Neural cell (in vitro differentiated cells): ENCODE data around the gene KIF5B. TPM values are rescaled to one million over a fixed set of nuclear protein-coding genes. Genes with fewer than 3 reads are reported as not detected.

Source experiments
- H2AFZ ChIP-seq: fragments of 200-600, 300-800 bp; sonication (generic), shearing (Covaris generic); 2 replicates; pipeline ENCODE4 v1.6.0; 2014; ENCODE audit warnings: low read depth, mild to moderate bottlenecking, antibody characterized with exemption, low read length, moderate library complexity
- H3F3A ChIP-seq: fragments of 200-600 bp; shearing (Covaris generic); 2 replicates; pipeline ENCODE4 v1.6.1; 2016; ENCODE audit warnings: mild to moderate bottlenecking, moderate library complexity, mixed read lengths, antibody characterized with exemption, low read length; ENCODE audit not compliant: insufficient read depth, poor library complexity, severe bottlenecking
- H3K27ac ChIP-seq: fragments of 200-600, 300-800 bp; sonication (generic), shearing (Covaris generic); 2 replicates; pipeline ENCODE4 v1.5.1; 2014; ENCODE audit warnings: mild to moderate bottlenecking, low read length, moderate library complexity
- H3K27me3 ChIP-seq: fragments of 300-800, 200-600 bp; sonication (generic), shearing (Covaris generic); 2 replicates; pipeline ENCODE4 v1.6.0; 2014; ENCODE audit warnings: mild to moderate bottlenecking, low read depth, low read length, moderate library complexity; ENCODE audit not compliant: insufficient read depth
- H3K36me3 ChIP-seq: fragments of 300-800, 200-600 bp; sonication (generic), shearing (Covaris generic); 2 replicates; pipeline ENCODE4 v1.5.1; 2014; ENCODE audit warnings: mild to moderate bottlenecking, antibody characterized with exemption, low read length, moderate library complexity; ENCODE audit not compliant: insufficient read depth
- H3K4me2 ChIP-seq: fragments of 300-800, 200-600 bp; sonication (generic), shearing (Covaris generic); 2 replicates; pipeline ENCODE4 v1.6.0; 2014; ENCODE audit warnings: mild to moderate bottlenecking, low read length
- H3K4me3 ChIP-seq: fragments of 300-800, 200-600 bp; sonication (generic), shearing (Covaris generic); 2 replicates; pipeline ENCODE4 v1.5.1; 2014; ENCODE audit warnings: mild to moderate bottlenecking, low read length, moderate library complexity
- H3K79me2 ChIP-seq: fragments of 200-600 bp; shearing (Covaris generic); replicated peaks from 2 replicates; pipeline ENCODE4 v1.6.0; 2014; ENCODE audit warnings: mild to moderate bottlenecking, low read length, moderate library complexity; ENCODE audit not compliant: insufficient read depth
- H3K9ac ChIP-seq: fragments of 300-800, 200-600 bp; sonication (generic), shearing (Covaris generic); 2 replicates; pipeline ENCODE4 v1.6.1; 2016; ENCODE audit warnings: mild to moderate bottlenecking, low read length, mixed read lengths
- H3K9me2 ChIP-seq: fragments of 200-600 bp; shearing (Covaris generic); 2 replicates; pipeline ENCODE4 v1.6.1; 2016; ENCODE audit warnings: mild to moderate bottlenecking, low read length, mixed read lengths; ENCODE audit not compliant: insufficient read depth
- H3K9me3 ChIP-seq: fragments of 200-600, 300-800 bp; sonication (generic), shearing (Covaris generic); 2 replicates; pipeline ENCODE4 v1.6.1; 2016; ENCODE audit warnings: mild to moderate bottlenecking, mixed run types, low read length, moderate library complexity, mixed read lengths
- H4K20me1 ChIP-seq: fragments of 200-600 bp; shearing (Covaris generic); 2 replicates; pipeline ENCODE4 v1.6.1; 2016; ENCODE audit warnings: mild to moderate bottlenecking, mixed run types; ENCODE audit not compliant: insufficient read depth
- EP300 ChIP-seq: fragments of 450-650 bp; conservative IDR thresholded peaks from 2 replicates; pipeline ENCODE4 v1.6.1; 2014; ENCODE audit warnings: antibody characterized with exemption, mild to moderate bottlenecking, moderate library complexity; ENCODE audit not compliant: poor library complexity, severe bottlenecking
- EZH2 ChIP-seq: fragments of 200-600, 300-800 bp; shearing (Covaris generic), sonication (generic); IDR thresholded peaks from 2 replicates; pipeline ENCODE4 v1.6.1; 2014; ENCODE audit warnings: antibody characterized with exemption, low read length, borderline replicate concordance, mild to moderate bottlenecking; ENCODE audit not compliant: insufficient read depth, poor library complexity, severe bottlenecking
- MXI1 ChIP-seq: fragments of 450-650 bp; conservative IDR thresholded peaks from 2 replicates; pipeline ENCODE4 v1.6.1; 2014; ENCODE audit warnings: antibody characterized with exemption, mild to moderate bottlenecking; ENCODE audit not compliant: poor library complexity, severe bottlenecking
- POLR2AphosphoS5 ChIP-seq: IDR thresholded peaks from 2 replicates; pipeline ENCODE4 v1.6.1; 2012
- RAD21 ChIP-seq: fragments of 450-650 bp; conservative IDR thresholded peaks from 2 replicates; pipeline ENCODE4 v1.6.1; 2014; ENCODE audit warnings: antibody characterized with exemption, mild to moderate bottlenecking, moderate library complexity
- SMC3 ChIP-seq: fragments of 450-650 bp; conservative IDR thresholded peaks from 2 replicates; pipeline ENCODE4 v1.6.1; 2014; ENCODE audit warnings: antibody characterized with exemption, mild to moderate bottlenecking, moderate library complexity; ENCODE audit not compliant: poor library complexity
- TAF1 ChIP-seq: IDR thresholded peaks from 2 replicates; pipeline ENCODE4 v1.6.1; 2012; ENCODE audit warnings: low read depth
- polyA plus RNA-seq: library from polyadenylated mRNA; depleted of rRNA; stranded (reverse); fragments of >200 nt; gene quantifications from 2 replicates; pipeline ENCODE4 v1.2.3, GENCODE V29; 2014
- TF ChIP-seq, protein P1 (sequence below): IDR thresholded peaks from 2 replicates; pipeline ENCODE4 v1.6.1; 2012; ENCODE audit warnings: borderline replicate concordance
- TF ChIP-seq, protein P2 (sequence below): fragments of 450-650 bp; IDR thresholded peaks from 2 replicates; pipeline ENCODE4 v1.5.1; 2014; ENCODE audit warnings: antibody characterized with exemption, mild to moderate bottlenecking, moderate library complexity; ENCODE audit not compliant: poor library complexity, severe bottlenecking

Gene KIF5B
- polyA plus RNA-seq, 1 donor from 2014 or later = 96.3 TPM

DNA sequence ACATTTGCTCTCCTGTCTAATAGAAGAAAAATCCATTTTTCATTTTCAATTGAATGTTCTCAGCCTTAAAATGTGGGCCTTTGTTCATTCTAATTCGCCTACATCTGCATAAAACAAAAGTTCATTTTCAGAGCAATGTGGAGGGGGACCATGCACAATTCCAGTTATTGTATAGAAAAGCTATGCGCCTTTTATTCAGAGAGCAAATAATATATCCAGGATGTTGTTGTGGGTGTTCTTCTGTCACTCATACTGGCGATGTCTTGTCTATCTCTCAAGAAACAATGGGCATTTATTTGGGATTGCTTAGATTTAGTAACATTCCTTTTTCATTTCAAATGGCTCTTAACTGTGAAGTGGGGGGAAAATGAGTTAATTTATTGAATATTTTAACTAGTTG lies 56.4 kb downstream of the KIF5B start:
- TF ChIP-seq EZH2 = no peak
- TF ChIP-seq, protein P1, sequence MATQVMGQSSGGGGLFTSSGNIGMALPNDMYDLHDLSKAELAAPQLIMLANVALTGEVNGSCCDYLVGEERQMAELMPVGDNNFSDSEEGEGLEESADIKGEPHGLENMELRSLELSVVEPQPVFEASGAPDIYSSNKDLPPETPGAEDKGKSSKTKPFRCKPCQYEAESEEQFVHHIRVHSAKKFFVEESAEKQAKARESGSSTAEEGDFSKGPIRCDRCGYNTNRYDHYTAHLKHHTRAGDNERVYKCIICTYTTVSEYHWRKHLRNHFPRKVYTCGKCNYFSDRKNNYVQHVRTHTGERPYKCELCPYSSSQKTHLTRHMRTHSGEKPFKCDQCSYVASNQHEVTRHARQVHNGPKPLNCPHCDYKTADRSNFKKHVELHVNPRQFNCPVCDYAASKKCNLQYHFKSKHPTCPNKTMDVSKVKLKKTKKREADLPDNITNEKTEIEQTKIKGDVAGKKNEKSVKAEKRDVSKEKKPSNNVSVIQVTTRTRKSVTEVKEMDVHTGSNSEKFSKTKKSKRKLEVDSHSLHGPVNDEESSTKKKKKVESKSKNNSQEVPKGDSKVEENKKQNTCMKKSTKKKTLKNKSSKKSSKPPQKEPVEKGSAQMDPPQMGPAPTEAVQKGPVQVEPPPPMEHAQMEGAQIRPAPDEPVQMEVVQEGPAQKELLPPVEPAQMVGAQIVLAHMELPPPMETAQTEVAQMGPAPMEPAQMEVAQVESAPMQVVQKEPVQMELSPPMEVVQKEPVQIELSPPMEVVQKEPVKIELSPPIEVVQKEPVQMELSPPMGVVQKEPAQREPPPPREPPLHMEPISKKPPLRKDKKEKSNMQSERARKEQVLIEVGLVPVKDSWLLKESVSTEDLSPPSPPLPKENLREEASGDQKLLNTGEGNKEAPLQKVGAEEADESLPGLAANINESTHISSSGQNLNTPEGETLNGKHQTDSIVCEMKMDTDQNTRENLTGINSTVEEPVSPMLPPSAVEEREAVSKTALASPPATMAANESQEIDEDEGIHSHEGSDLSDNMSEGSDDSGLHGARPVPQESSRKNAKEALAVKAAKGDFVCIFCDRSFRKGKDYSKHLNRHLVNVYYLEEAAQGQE = no peak
- TF ChIP-seq EP300 = no peak
- no peak for TF ChIP-seq RAD21
- TF ChIP-seq, protein P2, sequence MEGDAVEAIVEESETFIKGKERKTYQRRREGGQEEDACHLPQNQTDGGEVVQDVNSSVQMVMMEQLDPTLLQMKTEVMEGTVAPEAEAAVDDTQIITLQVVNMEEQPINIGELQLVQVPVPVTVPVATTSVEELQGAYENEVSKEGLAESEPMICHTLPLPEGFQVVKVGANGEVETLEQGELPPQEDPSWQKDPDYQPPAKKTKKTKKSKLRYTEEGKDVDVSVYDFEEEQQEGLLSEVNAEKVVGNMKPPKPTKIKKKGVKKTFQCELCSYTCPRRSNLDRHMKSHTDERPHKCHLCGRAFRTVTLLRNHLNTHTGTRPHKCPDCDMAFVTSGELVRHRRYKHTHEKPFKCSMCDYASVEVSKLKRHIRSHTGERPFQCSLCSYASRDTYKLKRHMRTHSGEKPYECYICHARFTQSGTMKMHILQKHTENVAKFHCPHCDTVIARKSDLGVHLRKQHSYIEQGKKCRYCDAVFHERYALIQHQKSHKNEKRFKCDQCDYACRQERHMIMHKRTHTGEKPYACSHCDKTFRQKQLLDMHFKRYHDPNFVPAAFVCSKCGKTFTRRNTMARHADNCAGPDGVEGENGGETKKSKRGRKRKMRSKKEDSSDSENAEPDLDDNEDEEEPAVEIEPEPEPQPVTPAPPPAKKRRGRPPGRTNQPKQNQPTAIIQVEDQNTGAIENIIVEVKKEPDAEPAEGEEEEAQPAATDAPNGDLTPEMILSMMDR = no peak
- TF ChIP-seq TAF1 = no peak
- no peak for TF ChIP-seq SMC3
- TF ChIP-seq POLR2AphosphoS5 = no peak
- no peak for TF ChIP-seq MXI1
- no peaks in the 10 kb centered on the region for H3K27me3 ChIP-seq
- H3K4me3 ChIP-seq = no peak overlapping the region
- H4K20me1 ChIP-seq = no peaks in the 10 kb centered on the region
- no peaks in the 10 kb centered on the region for H3K79me2 ChIP-seq
- H3F3A ChIP-seq = no peaks in the 10 kb centered on the region
- no peak overlapping the region for H3K4me2 ChIP-seq
- H2AFZ ChIP-seq = no peak overlapping the region
- H3K9me3 ChIP-seq = no peaks in the 10 kb centered on the region
- no peak overlapping the region for H3K9ac ChIP-seq
- H3K36me3 ChIP-seq = no peaks in the 10 kb centered on the region
- H3K27ac ChIP-seq = no peak overlapping the region
- no peaks in the 10 kb centered on the region for H3K9me2 ChIP-seq

DNA sequence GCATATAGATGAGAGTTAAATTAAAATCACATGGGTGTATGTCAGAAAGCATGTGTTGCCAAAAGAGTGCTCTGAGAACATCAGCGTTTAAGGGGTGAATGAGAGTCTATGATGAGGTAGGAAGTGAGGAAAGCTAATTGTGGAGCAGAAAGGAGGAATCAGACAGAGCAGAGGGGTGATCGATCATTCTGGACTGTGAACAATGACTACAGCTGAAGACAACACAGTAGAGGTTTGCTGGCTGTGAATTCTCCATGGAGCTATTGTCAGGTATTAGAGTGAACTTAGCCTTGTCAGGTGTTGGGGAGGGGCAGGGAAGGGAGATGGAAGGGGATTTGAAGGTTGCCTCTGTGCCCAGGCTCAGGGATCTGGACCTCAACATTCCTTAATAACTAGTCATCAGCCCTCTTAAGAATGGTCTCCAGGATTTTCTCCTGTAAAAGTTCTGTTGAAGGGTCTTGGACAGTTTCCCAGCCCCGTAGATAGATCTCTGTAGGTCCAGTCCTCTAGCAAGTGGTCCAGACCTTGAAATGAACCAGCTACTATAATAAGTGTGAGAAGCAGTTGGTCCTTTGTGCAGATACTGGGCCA lies 57.1 kb downstream of the KIF5B start:
- H3K9ac ChIP-seq = no peak overlapping the region
- no peaks in the 10 kb centered on the region for H4K20me1 ChIP-seq
- H3K36me3 ChIP-seq = no peaks in the 10 kb centered on the region
- no peaks in the 10 kb centered on the region for H3F3A ChIP-seq
- H3K79me2 ChIP-seq = no peaks in the 10 kb centered on the region
- TF ChIP-seq SMC3 = no peak
- TF ChIP-seq RAD21 = no peak
- TF ChIP-seq, protein P2 = no peak
- TF ChIP-seq, protein P1 = no peak
- TF ChIP-seq EP300 = no peak
- no peak for TF ChIP-seq EZH2
- no peak overlapping the region for H3K4me2 ChIP-seq
- no peak overlapping the region for H3K4me3 ChIP-seq
- H3K9me3 ChIP-seq = no peaks in the 10 kb centered on the region
- no peaks in the 10 kb centered on the region for H3K27me3 ChIP-seq
- no peak overlapping the region for H3K27ac ChIP-seq
- no peak overlapping the region for H2AFZ ChIP-seq
- H3K9me2 ChIP-seq = no peaks in the 10 kb centered on the region
